Nephron progenitor cell (in vitro differentiated cells): Measurements from ENCODE around the gene TGFBI.

Experiments used
- DNase-seq: peaks from one replicate; pipeline ENCODE4 v3.0.0; 2021
- H3K27ac Mint-ChIP-seq: 2 replicates; pipeline ENCODE4 v1.8.0; 2021; ENCODE audit warnings: mild to moderate bottlenecking, moderate library complexity, mixed read lengths
- H3K27me3 Mint-ChIP-seq: 2 replicates; pipeline ENCODE4 v1.8.0; 2021; ENCODE audit warnings: mild to moderate bottlenecking, low read depth, mixed read lengths; ENCODE audit not compliant: poor library complexity
- H3K36me3 Mint-ChIP-seq: 2 replicates; pipeline ENCODE4 v1.8.0; 2021; ENCODE audit warnings: low read depth, mixed read lengths
- H3K4me1 Mint-ChIP-seq: 2 replicates; pipeline ENCODE4 v1.8.0; 2021; ENCODE audit warnings: mixed read lengths
- H3K4me3 Mint-ChIP-seq: 2 replicates; pipeline ENCODE4 v1.8.0; 2021; ENCODE audit warnings: mild to moderate bottlenecking, moderate library complexity, mixed read lengths
- H3K9me3 Mint-ChIP-seq: 2 replicates; pipeline ENCODE4 v1.8.0; 2021; ENCODE audit warnings: mild to moderate bottlenecking, moderate library complexity, mixed read lengths
- TF ChIP-seq, protein P1 (sequence below): fragments of 200-600 bp; sonication (generic); IDR thresholded peaks from 2 replicates; pipeline ENCODE4 v1.5.0; 2021; ENCODE audit warnings: antibody characterized with exemption

The TGFBI gene

DNA sequence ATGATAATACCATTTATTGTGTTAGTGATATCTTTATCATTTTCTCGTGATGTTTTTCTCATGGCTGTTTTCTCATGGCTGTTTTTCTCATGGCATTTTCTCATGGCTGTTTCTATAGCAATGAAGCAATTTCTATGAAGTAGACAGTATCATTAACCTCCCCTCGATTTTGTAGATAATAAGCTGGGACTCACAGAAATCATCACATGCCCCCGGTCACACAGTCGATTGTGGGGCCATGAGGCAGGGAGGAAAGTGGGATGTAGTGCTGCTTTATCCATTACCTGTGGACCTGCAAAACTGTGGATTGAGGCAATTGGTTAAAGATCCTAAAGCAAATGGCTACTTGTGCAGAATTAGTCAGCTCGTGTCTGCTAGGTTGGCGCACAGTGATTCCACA is 47.3 kb downstream of the TGFBI start:
- H3K4me3 Mint-ChIP-seq = no peak overlapping the region
- DNase-seq = no peak
- no peaks in the 10 kb centered on the region for H3K9me3 Mint-ChIP-seq
- TF ChIP-seq, protein P1, sequence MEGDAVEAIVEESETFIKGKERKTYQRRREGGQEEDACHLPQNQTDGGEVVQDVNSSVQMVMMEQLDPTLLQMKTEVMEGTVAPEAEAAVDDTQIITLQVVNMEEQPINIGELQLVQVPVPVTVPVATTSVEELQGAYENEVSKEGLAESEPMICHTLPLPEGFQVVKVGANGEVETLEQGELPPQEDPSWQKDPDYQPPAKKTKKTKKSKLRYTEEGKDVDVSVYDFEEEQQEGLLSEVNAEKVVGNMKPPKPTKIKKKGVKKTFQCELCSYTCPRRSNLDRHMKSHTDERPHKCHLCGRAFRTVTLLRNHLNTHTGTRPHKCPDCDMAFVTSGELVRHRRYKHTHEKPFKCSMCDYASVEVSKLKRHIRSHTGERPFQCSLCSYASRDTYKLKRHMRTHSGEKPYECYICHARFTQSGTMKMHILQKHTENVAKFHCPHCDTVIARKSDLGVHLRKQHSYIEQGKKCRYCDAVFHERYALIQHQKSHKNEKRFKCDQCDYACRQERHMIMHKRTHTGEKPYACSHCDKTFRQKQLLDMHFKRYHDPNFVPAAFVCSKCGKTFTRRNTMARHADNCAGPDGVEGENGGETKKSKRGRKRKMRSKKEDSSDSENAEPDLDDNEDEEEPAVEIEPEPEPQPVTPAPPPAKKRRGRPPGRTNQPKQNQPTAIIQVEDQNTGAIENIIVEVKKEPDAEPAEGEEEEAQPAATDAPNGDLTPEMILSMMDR = no peak
- no peak overlapping the region for H3K27ac Mint-ChIP-seq
- H3K27me3 Mint-ChIP-seq = peaks cover 24% of the 10 kb centered on the region
- H3K4me1 Mint-ChIP-seq = no peaks in the 10 kb centered on the region
- no peaks in the 10 kb centered on the region for H3K36me3 Mint-ChIP-seq

DNA sequence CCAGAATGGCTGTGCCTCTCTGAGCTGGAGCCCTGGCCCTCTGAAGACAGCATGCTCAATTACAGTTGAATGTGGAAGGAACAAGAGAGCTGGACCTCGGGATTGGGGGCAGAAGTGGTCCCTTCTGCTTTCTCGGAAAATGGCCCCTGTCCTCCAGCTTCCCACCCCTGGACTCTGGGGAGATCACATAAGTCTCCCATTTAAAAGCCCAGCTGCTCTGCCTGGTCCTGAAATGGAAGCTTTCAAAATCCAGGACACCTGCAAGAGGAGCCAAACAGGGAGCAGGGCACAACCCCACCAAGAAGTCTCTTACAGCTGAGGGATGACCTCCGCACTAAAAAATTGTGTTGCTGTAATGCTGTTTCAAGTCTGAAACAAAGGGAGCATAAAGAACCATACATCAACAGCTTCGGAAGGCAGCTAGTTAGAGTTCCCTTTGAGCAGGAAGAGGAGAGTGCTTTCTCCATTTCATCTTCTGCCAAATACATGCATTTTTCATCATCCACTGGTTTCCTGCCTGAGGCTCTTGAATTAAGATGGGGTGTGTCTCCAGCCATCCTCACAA is 48.2 kb downstream of the TGFBI start:
- H3K9me3 Mint-ChIP-seq = no peaks in the 10 kb centered on the region
- H3K36me3 Mint-ChIP-seq = no peaks in the 10 kb centered on the region
- peaks cover 24% of the 10 kb centered on the region for H3K27me3 Mint-ChIP-seq
- no peak for DNase-seq
- no peaks in the 10 kb centered on the region for H3K4me1 Mint-ChIP-seq
- H3K4me3 Mint-ChIP-seq = no peak overlapping the region
- TF ChIP-seq, protein P1 = no peak
- no peak overlapping the region for H3K27ac Mint-ChIP-seq

DNA sequence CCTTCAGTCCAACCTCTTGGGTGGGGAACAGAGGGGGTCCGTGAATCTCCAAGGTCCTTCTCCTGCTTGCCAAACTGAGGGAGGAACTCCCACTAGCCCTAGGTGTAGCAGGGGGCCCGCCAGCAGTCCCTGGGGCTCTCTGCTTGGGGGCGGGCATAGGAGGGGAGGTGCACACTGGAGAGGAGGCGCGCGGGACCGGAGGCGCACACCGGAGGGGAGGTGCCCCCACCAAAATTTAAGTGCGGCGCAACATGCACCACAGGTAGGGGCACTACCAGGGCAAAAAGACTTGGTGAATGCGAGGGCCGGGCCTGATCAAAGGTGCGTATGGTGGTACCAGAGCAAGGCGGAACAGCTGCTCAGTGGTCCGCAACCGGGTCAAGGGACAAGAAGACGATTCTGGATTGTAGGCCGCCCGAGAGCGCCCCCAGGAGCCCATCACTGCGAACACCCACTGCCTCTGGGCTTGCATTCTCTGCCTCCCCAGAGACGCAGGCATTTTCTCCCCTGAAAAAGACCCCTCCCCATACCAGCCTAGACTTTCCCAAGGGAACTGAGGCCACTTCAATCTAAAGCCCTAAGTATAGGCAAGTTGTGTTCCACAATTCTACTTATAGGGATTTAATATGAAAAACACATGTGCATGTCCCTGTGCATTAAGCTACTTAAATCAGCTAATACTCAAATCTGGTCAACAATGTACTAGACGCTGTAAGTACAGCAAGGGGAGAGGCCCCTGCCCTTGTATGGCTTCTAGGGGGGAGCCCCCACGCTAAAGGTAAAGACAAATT is 50.6 kb downstream of the TGFBI start:
- Mint-ChIP-seq H3K4me3 (peak overlapping the region; percentile 77), H3K27ac (no peak overlapping the region), H3K9me3 (no peaks in the 10 kb centered on the region), H3K36me3 (no peaks in the 10 kb centered on the region), H3K27me3 (peaks cover 24% of the 10 kb centered on the region), H3K4me1 (no peaks in the 10 kb centered on the region)
- TF ChIP-seq, protein P1 = no peak
- DNase-seq = no peak

DNA sequence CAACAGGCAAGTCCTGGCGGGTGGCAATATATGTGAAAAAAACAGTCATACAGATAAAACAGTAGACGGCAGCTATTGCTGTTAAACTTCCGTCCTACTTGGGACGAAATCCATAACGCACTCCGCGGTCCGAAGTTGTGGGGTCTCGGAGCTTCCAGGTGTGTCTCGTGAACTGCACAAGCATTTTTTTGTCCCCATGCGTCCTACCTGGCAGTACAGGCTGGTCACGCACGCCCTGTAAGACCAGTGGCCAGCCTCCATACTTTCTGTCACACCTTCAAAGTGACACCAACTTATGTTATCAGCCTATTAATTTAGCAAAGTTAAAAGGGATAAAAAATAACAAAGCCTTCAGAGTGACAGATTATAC is 51.3 kb downstream of the TGFBI start:
- no peak for DNase-seq
- TF ChIP-seq, protein P1 = no peak
- Mint-ChIP-seq H3K36me3 (no peaks in the 10 kb centered on the region), H3K9me3 (no peaks in the 10 kb centered on the region), H3K27me3 (peaks cover 24% of the 10 kb centered on the region), H3K4me1 (no peaks in the 10 kb centered on the region), H3K27ac (no peak overlapping the region), H3K4me3 (peak overlapping the region; percentile 77)

DNA sequence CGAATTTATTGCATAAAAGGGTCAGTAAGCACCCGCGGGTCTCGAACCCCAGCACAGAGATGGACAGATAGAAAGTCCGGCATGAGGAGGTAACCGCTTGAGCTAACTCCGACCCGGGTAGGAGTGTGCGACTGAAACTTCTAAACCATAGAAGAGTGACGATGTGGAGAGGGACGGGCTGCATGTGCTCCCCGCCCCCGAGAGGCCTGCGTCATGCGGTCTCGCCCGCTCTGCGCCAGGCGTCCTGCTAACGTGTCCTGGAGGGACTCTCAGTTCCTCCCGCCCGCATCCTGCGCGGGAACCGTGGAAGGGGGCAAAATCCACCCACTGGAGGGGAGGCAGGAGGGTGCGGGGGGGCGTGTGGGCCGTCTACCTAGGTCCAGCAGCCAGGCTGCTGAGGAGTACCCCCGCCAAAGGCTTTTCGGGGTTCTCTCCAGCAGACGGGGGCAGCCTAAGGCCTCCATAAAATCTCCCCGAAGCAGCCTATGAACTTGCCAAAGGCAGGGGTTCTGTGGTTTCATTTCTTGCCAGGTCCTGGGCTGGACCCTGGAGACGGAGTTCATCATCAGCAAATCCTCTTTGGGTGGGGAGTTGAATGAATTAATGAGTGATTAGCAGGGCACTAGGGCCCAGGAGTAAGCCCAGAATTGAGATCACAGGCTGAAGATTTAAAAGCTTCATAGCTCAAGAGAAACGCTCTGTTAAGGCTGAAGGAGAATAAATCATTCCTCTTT is 51.9 kb downstream of the TGFBI start:
- peak overlapping the region; percentile 77 for H3K4me3 Mint-ChIP-seq
- no peak overlapping the region for H3K27ac Mint-ChIP-seq
- H3K4me1 Mint-ChIP-seq = no peaks in the 10 kb centered on the region
- peaks cover 24% of the 10 kb centered on the region for H3K27me3 Mint-ChIP-seq
- TF ChIP-seq, protein P1 = no peak
- no peaks in the 10 kb centered on the region for H3K36me3 Mint-ChIP-seq
- DNase-seq = peak; percentile 36
- no peaks in the 10 kb centered on the region for H3K9me3 Mint-ChIP-seq
